Central memory CD8-positive, alpha-beta T cell (primary cell): ENCODE measurements around the gene FBXW7.

Experiments used
- ATAC-seq: fragments of 150-1000 bp; cut with Tn5 transposase; replicated peaks from 2 replicates; pipeline ENCODE4 v1.10.0; 2022; ENCODE audit warnings: mild to moderate bottlenecking, moderate FRiP score, moderate number of reproducible peaks; ENCODE audit not compliant: poor library complexity, severe bottlenecking; ENCODE audit errors: extremely low read depth
- DNase-seq, 2 donors: peaks; one replicate each; pipeline ENCODE4 v3.0.0; 2021; ENCODE audit warnings: low spot score in 2 of 2
- H3K27ac Mint-ChIP-seq: one replicate; pipeline ENCODE4 v1.8.0; 2022; ENCODE audit warnings: low read depth, mild to moderate bottlenecking, moderate library complexity, mixed read lengths
- H3K27me3 Mint-ChIP-seq: one replicate; pipeline ENCODE4 v1.8.0; 2022; ENCODE audit warnings: mixed read lengths
- H3K36me3 Mint-ChIP-seq: one replicate; pipeline ENCODE4 v1.8.0; 2022; ENCODE audit warnings: mild to moderate bottlenecking, moderate library complexity, mixed read lengths; ENCODE audit not compliant: insufficient read depth
- H3K4me1 Mint-ChIP-seq: one replicate; pipeline ENCODE4 v1.8.0; 2022; ENCODE audit warnings: mixed read lengths
- H3K4me3 Mint-ChIP-seq: one replicate; pipeline ENCODE4 v1.8.0; 2022; ENCODE audit warnings: mild to moderate bottlenecking, moderate library complexity, mixed read lengths
- H3K9me3 Mint-ChIP-seq: one replicate; pipeline ENCODE4 v1.8.0; 2022; ENCODE audit warnings: mixed read lengths

FBXW7 gene

DNA sequence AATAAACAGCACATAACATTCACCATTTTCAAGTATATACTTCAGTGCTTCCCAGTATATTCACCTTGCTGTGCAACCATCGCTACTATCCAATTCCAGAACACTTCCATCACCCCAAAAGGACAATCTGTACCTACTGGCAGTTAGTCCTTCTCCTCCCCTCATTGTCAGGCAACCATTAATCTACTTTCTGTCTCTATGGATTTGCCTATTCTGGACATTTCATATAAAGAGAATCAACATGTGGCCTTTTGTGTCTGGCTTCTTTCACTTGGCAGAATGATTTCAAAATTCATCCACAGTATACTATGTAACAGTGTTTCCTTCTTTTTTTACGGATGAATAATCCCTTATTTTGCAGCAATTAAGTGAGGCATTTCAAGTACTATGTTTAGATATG is 189.4 kb downstream of the FBXW7 start:
- H3K27me3 Mint-ChIP-seq: no peaks in the 10 kb centered on the region

DNA sequence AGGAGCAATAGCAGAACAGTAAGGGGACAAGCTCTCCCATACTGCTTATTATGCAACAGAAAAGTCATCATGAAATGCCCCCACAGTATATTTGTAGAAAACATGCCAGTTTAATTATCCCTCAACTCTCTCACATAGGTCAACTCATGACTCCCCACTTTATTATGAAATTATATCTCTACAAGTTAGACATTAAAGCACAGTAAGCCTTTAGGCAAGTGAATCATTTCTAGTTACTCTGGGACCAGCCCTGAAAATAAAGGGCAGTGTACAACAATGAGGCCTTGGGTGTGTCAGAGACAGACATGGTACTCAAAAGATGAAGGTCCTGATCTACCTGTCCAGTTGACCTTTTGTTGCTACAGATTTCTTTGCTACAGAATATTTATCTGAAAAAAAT is 191.9 kb downstream of the FBXW7 start:
- Mint-ChIP-seq H3K27me3 (no peaks in the 10 kb centered on the region), H3K36me3 (peaks cover 9% of the 10 kb centered on the region), H3K27ac (no peak overlapping the region), H3K4me3 (no peak overlapping the region), H3K4me1 (peaks cover 17% of the 10 kb centered on the region), H3K9me3 (no peaks in the 10 kb centered on the region)
- no peak for ATAC-seq
- no peak for DNase-seq

More for the DNA sequence above, 189.4 kb downstream of the FBXW7 start:
- Mint-ChIP-seq H3K36me3 (peaks cover 7% of the 10 kb centered on the region), H3K4me3 (no peak overlapping the region), H3K27ac (no peak overlapping the region), H3K9me3 (no peaks in the 10 kb centered on the region), H3K4me1 (peaks cover 7% of the 10 kb centered on the region)
- no peak for ATAC-seq
- no peak for DNase-seq

DNA sequence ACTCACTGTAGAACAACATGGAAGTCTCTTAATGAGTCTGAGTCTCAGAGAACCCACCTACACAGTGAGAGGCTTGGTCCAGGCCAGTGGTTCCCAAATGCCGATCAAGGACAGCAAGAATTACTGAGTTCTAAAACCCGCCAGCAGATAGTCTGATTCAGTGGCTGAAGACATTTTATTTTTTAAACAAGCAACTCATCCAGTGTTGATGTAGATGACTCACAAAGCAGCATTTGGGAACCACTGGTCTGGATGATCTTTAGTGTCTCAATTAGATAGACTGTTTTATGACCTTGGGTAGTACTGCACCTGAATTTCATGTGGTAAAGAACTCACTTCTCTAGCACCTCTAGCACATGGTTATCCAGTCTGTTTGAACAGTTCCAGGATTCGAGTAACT is 193.6 kb downstream of the FBXW7 start:
- Mint-ChIP-seq H3K4me1 (peaks cover 17% of the 10 kb centered on the region), H3K27ac (no peak overlapping the region), H3K27me3 (no peaks in the 10 kb centered on the region), H3K36me3 (peaks cover 9% of the 10 kb centered on the region), H3K9me3 (no peaks in the 10 kb centered on the region), H3K4me3 (no peak overlapping the region)
- no peak for DNase-seq
- ATAC-seq: no peak

GRCh38 chr4:152340818-152341217 is 195.1 kb downstream of the FBXW7 start:
- ATAC-seq: no peak
- H3K9me3 Mint-ChIP-seq: no peaks in the 10 kb centered on the region
- H3K27me3 Mint-ChIP-seq: no peaks in the 10 kb centered on the region
- peaks cover 4% of the 10 kb centered on the region for H3K36me3 Mint-ChIP-seq
- no peak overlapping the region for H3K4me3 Mint-ChIP-seq
- no peak for DNase-seq
- H3K27ac Mint-ChIP-seq: no peak overlapping the region
- peaks cover 11% of the 10 kb centered on the region for H3K4me1 Mint-ChIP-seq

DNA sequence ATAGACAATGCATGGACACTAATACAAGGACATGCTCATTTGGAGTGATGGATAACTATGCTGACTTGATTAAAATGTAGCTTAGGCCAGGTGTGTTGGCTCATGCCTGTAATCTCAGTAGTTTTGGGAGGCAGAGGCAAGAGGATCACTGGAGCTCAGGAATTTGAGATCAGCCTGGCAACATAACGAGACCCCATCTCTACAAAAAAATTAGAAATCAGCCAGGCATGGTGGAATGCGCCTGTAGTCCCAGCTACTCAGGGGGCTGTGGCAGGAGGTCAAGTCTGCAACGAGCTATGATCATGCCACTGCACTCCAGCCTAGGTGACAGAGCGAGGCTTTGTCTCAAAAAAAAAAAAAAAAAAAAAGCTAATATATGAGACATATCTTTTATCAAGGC is 196.3 kb downstream of the FBXW7 start:
- Mint-ChIP-seq H3K27me3 (no peaks in the 10 kb centered on the region), H3K4me3 (no peak overlapping the region), H3K4me1 (peaks cover 11% of the 10 kb centered on the region), H3K27ac (no peak overlapping the region), H3K36me3 (peaks cover 5% of the 10 kb centered on the region), H3K9me3 (no peaks in the 10 kb centered on the region)
- DNase-seq (no peak), ATAC-seq (no peak)

DNA sequence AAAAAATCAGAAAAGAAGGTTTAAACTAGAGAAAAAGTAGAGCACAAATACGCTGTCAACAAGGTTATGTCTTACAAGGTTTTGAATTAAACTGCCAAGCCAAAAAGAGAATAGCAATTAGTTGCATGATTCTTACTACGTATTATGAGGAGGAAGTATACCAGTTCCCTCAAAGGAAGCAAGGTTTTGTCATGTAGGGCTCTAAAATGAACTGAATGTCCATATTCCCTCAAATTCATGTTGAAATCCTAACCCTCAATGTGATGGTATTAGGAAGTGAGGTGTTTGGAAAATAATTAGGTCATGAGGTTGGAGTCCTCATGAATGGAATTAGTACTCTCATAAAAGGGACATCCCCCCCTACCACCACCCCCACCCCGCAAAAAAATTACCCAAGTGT is 201.0 kb downstream of the FBXW7 start:
- no peak for DNase-seq
- H3K9me3 Mint-ChIP-seq: no peaks in the 10 kb centered on the region
- ATAC-seq: no peak
- H3K27me3 Mint-ChIP-seq: no peaks in the 10 kb centered on the region
- H3K27ac Mint-ChIP-seq: no peak overlapping the region
- H3K36me3 Mint-ChIP-seq: peaks cover 13% of the 10 kb centered on the region
- H3K4me1 Mint-ChIP-seq: no peaks in the 10 kb centered on the region
- no peak overlapping the region for H3K4me3 Mint-ChIP-seq

DNA sequence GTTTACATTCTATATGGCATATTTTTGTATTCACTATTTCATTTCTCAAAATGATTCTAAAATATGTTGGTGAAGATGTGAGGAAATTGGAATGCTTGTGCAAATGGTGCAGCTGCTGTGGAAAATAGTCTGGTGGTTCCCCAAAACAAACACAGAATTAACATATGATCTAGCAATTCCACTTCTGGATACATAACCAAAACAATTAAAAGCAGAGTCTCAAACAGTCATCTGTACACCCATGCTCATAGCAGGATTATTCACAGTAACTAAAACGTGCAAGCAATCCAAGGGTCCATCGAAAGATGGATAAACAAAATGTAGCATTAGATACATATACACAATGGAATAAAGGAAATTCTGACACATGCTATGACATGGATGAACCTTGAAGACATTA is 204.8 kb downstream of the FBXW7 start:
- DNase-seq: no peak
- H3K27ac Mint-ChIP-seq: no peak overlapping the region
- H3K4me3 Mint-ChIP-seq: no peak overlapping the region
- peaks cover 12% of the 10 kb centered on the region for H3K4me1 Mint-ChIP-seq
- H3K27me3 Mint-ChIP-seq: no peaks in the 10 kb centered on the region
- peaks cover 30% of the 10 kb centered on the region for H3K36me3 Mint-ChIP-seq
- ATAC-seq: no peak
- H3K9me3 Mint-ChIP-seq: no peaks in the 10 kb centered on the region

DNA sequence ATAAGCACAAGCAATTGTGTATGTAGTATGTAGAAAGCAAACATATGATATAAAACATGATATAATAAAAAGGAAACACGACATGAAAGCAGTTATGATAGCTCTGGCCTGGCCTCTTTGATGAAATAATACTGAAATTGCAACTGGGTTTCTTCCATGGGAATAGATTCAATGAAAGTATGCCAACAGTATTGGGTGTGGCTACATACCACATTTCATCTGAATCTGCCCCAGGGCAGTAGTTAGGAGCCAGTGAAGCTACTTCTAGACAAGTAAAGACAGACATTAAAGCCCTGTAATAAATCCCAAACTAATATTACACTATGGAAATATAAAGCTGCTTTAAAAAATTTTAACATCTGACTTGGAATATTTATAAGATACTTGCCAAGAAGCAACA is 207.3 kb downstream of the FBXW7 start:
- H3K27ac Mint-ChIP-seq: no peak overlapping the region
- H3K4me3 Mint-ChIP-seq: no peak overlapping the region
- peaks cover 33% of the 10 kb centered on the region for H3K36me3 Mint-ChIP-seq
- ATAC-seq (no peak), DNase-seq (no peak)
- H3K27me3 Mint-ChIP-seq: no peaks in the 10 kb centered on the region
- H3K4me1 Mint-ChIP-seq: peaks cover 12% of the 10 kb centered on the region
- H3K9me3 Mint-ChIP-seq: no peaks in the 10 kb centered on the region

GRCh38 chr4:152327606-152328453 is 208.1 kb downstream of the FBXW7 start:
- DNase-seq: no peak
- peaks cover 12% of the 10 kb centered on the region for H3K4me1 Mint-ChIP-seq
- no peak overlapping the region for H3K27ac Mint-ChIP-seq

DNA sequence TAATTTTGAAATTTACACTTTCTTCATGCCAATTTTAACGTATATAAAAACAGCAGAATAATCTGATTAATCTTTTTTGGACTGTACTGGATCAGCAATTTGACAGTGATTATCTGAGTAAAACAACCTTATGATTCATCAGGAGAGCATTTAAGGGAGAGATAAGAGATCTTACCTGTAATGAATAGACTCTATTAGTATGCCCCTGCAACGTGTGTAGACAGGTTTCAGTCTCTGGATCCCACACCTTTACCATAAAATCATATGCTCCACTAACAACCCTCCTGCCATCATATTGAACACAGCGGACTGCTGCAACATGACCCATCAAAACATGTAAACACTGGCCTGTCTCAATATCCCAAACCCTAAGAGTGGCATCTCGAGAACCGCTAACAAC is 210.1 kb downstream of the FBXW7 start:
- Mint-ChIP-seq H3K36me3 (peaks cover 40% of the 10 kb centered on the region), H3K4me1 (peaks cover 12% of the 10 kb centered on the region), H3K9me3 (no peaks in the 10 kb centered on the region), H3K27ac (no peak overlapping the region), H3K4me3 (no peak overlapping the region), H3K27me3 (no peaks in the 10 kb centered on the region)
- ATAC-seq: no peak
- DNase-seq: no peak

More at GRCh38 chr4:152327606-152328453, 208.1 kb downstream of the FBXW7 start:
- H3K9me3 Mint-ChIP-seq: no peaks in the 10 kb centered on the region
- H3K36me3 Mint-ChIP-seq: peaks cover 39% of the 10 kb centered on the region
- H3K27me3 Mint-ChIP-seq: no peaks in the 10 kb centered on the region
- H3K4me3 Mint-ChIP-seq: no peak overlapping the region
- ATAC-seq: no peak

GRCh38 chr4:152323221-152323620 is 212.7 kb downstream of the FBXW7 start:
- Mint-ChIP-seq H3K4me3 (no peak overlapping the region), H3K4me1 (peaks cover 12% of the 10 kb centered on the region), H3K9me3 (no peaks in the 10 kb centered on the region), H3K27ac (no peak overlapping the region), H3K27me3 (no peaks in the 10 kb centered on the region), H3K36me3 (peaks cover 38% of the 10 kb centered on the region)
- ATAC-seq: no peak
- DNase-seq: no peak

GRCh38 chr4:152322656-152323055 is 213.2 kb downstream of the FBXW7 start:
- Mint-ChIP-seq H3K27me3 (no peaks in the 10 kb centered on the region), H3K36me3 (peaks cover 32% of the 10 kb centered on the region), H3K4me1 (peaks cover 7% of the 10 kb centered on the region), H3K9me3 (no peaks in the 10 kb centered on the region), H3K4me3 (no peak overlapping the region), H3K27ac (no peak overlapping the region)
- ATAC-seq (no peak), DNase-seq (no peak)

GRCh38 chr4:152321923-152322322 is 214.0 kb downstream of the FBXW7 start:
- no peaks in the 10 kb centered on the region for H3K9me3 Mint-ChIP-seq
- ATAC-seq (no peak), DNase-seq (no peak)
- no peaks in the 10 kb centered on the region for H3K27me3 Mint-ChIP-seq
- H3K4me1 Mint-ChIP-seq: no peaks in the 10 kb centered on the region
- no peak overlapping the region for H3K4me3 Mint-ChIP-seq
- no peak overlapping the region for H3K27ac Mint-ChIP-seq
- peaks cover 26% of the 10 kb centered on the region for H3K36me3 Mint-ChIP-seq
